HG03565 (cell line): ENCODE results near the gene UTS2B.
A peak's percentile ranks its signal among the peaks of the same experiment; 100 is the strongest.
"Not testable (repeated sequence)": the region's sequence is repeated elsewhere in the genome, so short reads cannot be mapped to it uniquely, and the experiment has no call there.

ENCODE experiments used
- ATAC-seq: cut with Tn5 transposase; IDR thresholded peaks from one replicate; pipeline ENCODE4 v1.9.1; 2021; ENCODE audit warnings: mild to moderate bottlenecking, moderate library complexity; ENCODE audit not compliant: unreplicated experiment

UTS2B gene

GRCh38 chr3:191282251-191283185, 47.8 kb downstream of the UTS2B start:
- ATAC-seq: no peak

GRCh38 chr3:191280882-191281281, 49.4 kb downstream of the UTS2B start:
- ATAC-seq: no peak

- ATAC-seq: no peak
Observed at GRCh38 chr3:191280111-191280510, 50.2 kb downstream of the UTS2B start.

GRCh38 chr3:191275751-191276150, 54.6 kb downstream of the UTS2B start:
- no peak for ATAC-seq

GRCh38 chr3:191275244-191275643, 55.1 kb downstream of the UTS2B start:
- not testable (repeated sequence) for ATAC-seq

GRCh38 chr3:191269289-191270085, 60.8 kb downstream of the UTS2B start:
- ATAC-seq: peak; percentile 70

GRCh38 chr3:191268737-191269136, 61.6 kb downstream of the UTS2B start:
- no peak for ATAC-seq

GRCh38 chr3:191263850-191264249, 66.5 kb downstream of the UTS2B start:
- no peak for ATAC-seq

- peak; percentile 86 for ATAC-seq
Observed at GRCh38 chr3:191263365-191263764, 67.0 kb downstream of the UTS2B start.

- ATAC-seq: no peak
Observed at GRCh38 chr3:191262650-191263049, 67.7 kb downstream of the UTS2B start.

- ATAC-seq: no peak
Observed at GRCh38 chr3:191261304-191261638, 69.1 kb downstream of the UTS2B start.

- no peak for ATAC-seq
Observed at GRCh38 chr3:191260431-191261303, 69.7 kb downstream of the UTS2B start.

- no peak for ATAC-seq
Observed at GRCh38 chr3:191259486-191259885, 70.8 kb downstream of the UTS2B start.

GRCh38 chr3:191257286-191257685, 73.0 kb downstream of the UTS2B start:
- no peak for ATAC-seq

GRCh38 chr3:191256405-191256804, 73.9 kb downstream of the UTS2B start:
- ATAC-seq: no peak

- no peak for ATAC-seq
Observed at GRCh38 chr3:191255156-191255555, 75.2 kb downstream of the UTS2B start.

GRCh38 chr3:191254098-191254873, 76.0 kb downstream of the UTS2B start:
- no peak for ATAC-seq

- ATAC-seq: no peak
Observed at GRCh38 chr3:191253089-191253799, 77.1 kb downstream of the UTS2B start.

- no peak for ATAC-seq
Observed at GRCh38 chr3:191246630-191247029, 83.7 kb downstream of the UTS2B start.

- peak; percentile 55 for ATAC-seq
Observed at GRCh38 chr3:191246034-191246433, 84.3 kb downstream of the UTS2B start.
